Stimulated activated CD4-positive, alpha-beta T cell treated with anti-CD3 and anti-CD28 coated beads, Interleukin-2, amount 100 ng/mL, for 4 hours (primary cell): ENCODE results near the gene GHRL.
"Not testable (repeated sequence)": the region's sequence is repeated elsewhere in the genome, so short reads cannot be mapped to it uniquely, and the experiment has no call there.

ENCODE experiments used
- DNase-seq: peaks from one replicate; pipeline ENCODE4 v3.0.0-alpha.2; 2020; ENCODE audit warnings: low read depth

Gene GHRL

DNA sequence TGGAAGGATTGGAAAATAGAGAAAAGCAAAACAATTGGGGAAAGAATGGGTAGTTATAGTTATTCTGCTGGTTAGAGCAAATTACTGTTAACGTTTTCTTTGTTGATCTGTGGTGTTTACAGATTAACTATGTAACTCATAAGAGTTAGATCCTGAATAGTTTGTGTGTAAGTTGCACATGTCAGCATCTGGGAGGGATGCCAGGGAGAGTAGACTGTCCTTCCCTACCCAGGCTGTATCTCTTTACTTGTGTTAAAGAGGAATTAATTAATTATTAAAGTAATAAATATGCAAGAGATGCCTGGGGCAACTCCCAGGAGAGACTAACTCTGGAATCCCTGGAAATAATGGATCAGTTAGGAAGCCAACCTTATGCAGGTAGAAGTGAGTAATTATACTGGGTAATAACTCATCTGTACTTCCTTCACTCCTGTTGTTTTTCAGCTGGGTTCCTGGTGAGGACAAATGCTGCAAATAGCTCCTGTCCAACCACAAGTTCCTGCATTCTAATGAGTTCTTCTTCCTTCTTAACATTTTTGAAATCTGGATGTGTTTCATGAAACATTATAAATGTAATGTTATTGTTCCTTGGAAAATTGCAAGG is 18.9 kb downstream of the GHRL start:
- no peak for DNase-seq

GRCh38 chr3:10272977-10273376 is 19.8 kb downstream of the GHRL start:
- DNase-seq: no peak

DNA sequence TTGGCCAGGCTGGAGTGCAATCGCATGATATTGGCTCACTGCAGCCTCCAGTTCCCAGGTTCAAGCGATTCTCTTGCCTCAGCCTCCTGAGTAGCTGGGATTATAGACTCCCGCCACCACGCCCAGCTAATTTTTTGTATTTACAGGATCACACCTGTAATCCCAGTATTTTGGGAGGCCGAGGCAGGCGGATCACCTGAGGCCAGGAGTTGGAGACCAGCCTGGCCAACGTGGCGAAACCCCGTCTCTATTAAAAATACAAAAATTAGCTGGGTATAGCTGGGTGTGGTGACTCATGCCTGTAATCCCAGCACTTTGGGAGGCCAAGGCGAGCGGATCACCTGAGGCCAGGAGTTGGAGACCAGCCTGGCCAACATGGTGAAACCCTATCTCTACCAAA is 20.3 kb downstream of the GHRL start:
- DNase-seq: not testable (repeated sequence)

GRCh38 chr3:10269443-10269842 is 23.3 kb downstream of the GHRL start:
- no peak for DNase-seq

DNA sequence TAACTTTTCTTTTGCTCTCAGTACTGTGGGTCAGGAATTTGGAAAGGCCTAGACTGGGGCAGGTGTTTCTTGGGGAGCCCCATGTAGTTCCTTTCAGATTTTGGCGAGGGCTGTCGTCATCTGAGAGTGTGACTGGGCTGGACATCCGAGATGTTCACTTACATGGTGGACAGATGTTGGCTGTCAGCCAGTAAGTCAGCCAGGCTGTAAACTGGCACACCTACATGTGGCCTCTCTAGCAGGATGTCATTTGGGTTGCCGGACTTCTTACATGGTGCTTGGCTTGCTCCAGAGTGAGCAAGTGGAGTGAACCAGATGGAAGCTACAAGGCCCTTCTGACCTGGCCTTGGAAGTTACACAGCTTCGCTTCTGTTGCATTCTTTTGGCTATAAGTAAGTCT is 23.8 kb downstream of the GHRL start:
- DNase-seq: no peak

DNA sequence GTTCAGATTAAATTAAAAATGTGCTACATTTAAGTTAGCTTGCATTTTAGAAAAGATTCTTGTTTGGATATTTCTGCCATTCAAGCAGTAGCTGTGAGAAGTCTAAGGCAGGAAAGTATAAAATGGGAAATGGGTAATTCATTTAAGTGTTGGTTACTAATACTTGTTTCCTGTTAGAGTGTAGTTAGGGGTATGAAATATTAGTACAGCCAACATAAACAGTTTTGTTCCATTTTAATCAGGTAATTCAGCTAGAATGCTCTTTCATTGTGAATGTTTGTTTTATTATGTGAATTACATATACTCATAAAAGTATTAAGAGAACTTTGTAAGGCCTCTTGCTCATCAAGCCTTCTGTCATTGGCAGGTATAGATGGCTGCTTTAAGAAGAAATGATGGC is 24.6 kb downstream of the GHRL start:
- no peak for DNase-seq

DNA sequence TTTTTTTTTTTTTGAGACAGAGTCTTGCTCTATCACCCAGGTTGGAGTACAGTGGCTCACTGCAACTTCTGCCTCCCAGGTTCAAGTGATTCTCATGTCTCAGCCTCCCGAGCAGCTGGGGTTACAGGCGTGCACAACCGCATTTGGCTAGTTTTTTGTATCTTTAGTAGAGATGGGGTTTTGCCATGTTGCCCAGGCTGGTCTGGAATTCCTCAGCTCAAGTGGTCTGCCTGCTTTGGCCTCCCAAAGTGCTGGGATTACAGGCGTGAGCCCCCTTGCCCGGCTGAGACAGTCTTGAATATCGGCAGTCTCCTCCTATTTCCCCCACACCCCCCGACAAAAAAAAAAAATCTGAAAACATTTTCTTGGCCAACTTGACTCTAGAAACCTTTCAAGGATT is 25.8 kb downstream of the GHRL start:
- DNase-seq: not testable (repeated sequence)

DNA sequence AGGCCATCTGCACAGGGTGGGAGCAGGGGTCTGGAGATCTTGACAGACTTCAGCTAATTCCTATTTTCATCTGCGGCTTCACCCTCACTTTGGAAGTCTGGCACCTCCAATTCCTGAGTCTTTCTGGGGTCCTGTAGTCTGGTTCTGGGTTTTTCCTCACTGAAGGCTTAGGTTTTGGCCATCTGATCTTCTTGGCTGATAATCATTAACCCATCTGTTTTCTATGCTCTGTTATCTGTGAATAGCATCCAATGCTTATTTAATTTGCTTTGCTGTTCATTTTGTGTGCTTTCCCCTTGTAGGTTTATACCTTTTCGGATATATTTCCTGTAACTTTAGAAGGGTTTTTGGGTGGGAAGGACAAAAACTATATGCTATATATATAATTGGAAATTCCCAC is 26.9 kb downstream of the GHRL start:
- DNase-seq: no peak

- DNase-seq: peak; percentile 64
These were observed 28.9 kb downstream of the GHRL start for GRCh38 chr3:10263646-10264363.

GRCh38 chr3:10262027-10262426 is 30.7 kb downstream of the GHRL start:
- DNase-seq: no peak

- no peak for DNase-seq
These were observed 32.5 kb downstream of the GHRL start for GRCh38 chr3:10260211-10260701.

GRCh38 chr3:10259798-10260197 is 32.9 kb downstream of the GHRL start:
- no peak for DNase-seq

GRCh38 chr3:10259036-10259435 is 33.7 kb downstream of the GHRL start:
- no peak for DNase-seq

DNA sequence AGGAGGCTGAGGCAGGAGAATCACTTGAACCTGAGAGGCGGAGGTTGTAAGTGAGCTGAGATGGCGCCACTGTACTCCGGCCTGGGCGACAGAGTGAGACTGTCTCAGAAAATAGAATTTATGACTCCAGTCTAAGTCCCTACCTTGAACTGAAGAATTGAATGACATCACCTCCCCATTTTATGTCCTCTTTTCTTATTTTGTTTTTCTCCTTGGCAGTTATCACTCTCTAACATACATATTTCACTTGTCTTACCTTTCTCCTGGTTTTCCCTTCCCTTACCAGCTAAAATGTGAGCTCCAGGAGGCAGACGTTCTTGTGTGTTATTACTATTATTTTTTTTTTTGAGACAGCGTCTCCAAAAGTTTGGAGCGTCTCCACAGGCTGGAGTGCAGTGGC is 36.9 kb downstream of the GHRL start:
- no peak for DNase-seq

DNA sequence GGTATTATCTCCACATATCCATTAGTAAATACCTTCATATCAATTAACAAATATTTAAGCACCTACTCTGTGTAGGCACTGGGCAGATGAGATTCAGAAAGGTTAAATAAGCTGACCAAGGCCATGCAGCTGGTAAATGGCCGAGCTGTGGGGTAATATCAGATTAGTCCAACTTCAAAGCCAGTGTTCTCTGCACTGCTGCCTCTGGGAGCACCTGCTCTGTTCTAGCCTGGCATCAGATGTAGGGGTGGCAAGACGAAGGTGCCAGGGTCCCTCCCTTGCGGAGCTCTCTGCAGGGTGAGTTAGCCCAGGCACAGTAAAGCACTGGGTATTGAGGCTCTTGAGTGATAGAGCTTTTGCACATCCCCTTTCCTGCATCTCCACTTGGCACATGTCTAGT is 39.0 kb downstream of the GHRL start:
- DNase-seq: no peak

DNA sequence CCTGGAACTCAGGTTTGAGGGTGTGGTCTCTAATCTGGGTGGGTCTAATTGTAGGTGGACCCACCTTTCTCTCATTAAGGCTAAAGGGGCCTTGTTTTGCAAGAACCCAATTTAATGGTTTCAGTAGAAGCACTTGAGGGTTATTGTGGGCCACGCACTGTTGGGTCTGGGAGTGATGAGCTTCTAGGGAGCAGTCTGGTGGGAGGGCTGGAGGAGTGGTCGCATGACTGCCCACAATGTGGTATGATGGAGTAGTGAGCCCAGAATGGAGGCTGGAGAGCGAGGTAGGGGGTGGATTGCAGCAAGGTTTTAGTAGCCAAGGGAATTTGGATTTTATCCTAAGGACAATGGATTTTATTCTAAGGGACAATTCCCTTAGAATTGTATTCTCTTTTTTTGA is 41.7 kb downstream of the GHRL start:
- no peak for DNase-seq

DNA sequence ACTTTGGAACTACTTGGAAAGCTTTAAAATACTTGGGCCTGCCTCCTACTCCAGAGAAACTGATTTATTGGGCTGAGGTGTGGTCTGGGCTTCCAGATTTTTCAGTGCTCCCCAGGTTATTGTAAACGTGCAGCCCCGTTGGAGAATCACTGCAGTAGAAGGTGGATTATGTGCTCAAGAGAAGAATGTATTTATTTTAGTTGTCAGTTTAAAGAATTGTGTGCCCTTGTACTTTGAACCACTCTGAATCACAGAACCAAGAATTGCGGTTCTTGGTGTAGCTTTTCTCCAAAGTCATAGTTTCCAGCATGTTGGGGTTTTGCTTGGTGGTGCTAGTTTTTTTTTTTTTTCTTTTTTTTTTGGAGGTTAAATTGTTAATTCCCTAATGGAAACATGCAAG is 42.9 kb downstream of the GHRL start:
- DNase-seq: no peak

GRCh38 chr3:10248984-10249748 is 43.6 kb downstream of the GHRL start:
- peak; percentile 57 for DNase-seq

DNA sequence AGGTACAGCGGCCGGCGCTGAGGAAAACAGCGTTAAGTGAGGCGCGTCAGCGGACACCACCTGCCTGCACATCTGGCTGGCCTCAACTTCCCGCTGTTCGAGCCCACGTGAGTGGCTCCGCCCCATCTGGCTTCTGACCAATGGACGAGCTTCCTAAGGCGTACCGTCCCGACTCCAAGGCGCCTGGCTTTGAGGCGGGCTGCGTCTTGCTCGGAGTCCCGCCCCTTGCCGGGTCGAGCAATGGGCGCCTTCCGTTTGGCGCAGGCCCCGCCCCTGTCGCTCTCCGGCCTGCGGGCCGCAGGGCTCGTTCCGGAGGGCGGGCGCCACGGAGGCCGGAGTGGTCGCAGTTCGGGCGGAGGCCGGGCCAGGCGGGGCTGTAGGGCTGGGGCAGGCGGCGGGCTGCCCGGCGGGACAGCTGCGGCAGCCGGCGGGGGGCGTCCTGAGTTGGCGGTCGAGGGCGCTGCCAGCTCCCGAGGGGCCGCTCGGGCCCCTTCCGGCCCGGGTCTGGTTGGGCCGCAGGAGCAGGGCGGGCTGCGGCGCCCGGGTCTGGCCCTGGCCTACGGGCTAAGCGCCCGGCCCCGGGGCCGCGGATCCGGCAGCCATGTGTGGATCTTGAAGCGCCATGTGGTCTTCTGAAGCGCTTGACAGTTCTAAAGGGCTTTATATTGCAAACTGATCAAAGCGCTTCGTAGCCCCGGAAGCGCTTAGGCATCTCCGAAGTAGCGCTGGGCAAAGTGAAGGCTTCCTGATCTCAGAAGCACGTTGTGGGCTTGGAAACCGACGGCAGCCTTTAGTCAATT is 44.4 kb downstream of the GHRL start, which contains the start of gene TATDN2:
Gene TATDN2, plus strand, starts transcription at position 276 of the 800 bp plus-strand sequence. CDS start 742 bp downstream, outside the sequence.
- DNase-seq: peak; percentile 93

- DNase-seq: no peak
These were observed 45.0 kb downstream of the GHRL start for GRCh38 chr3:10247679-10248183.

GRCh38 chr3:10245081-10245712 is 47.5 kb downstream of the GHRL start:
- no peak for DNase-seq
